Measurements from ENCODE around the gene ZNF664.

Gene ZNF664

GRCh38 chr12:123972457-123973401 is at the start of gene ZNF664, which contains the start of gene CCDC92:
ZNF664 (plus strand) TSS chr12:123973215; CDS start chr12:124012145, 38,930 bp downstream.
CCDC92 (minus strand) TSS chr12:123972831; CDS start chr12:123944305, 28,526 bp downstream.
- peak within 1 kb of the TSS; percentile 69 for H3K4me3 ChIP-seq (ENCODE audit: low read depth, low read length)

GRCh38 chr12:123923927-123924326 is 49.1 kb upstream of the ZNF664 start:
- no peak overlapping the region for H3K4me3 ChIP-seq (ENCODE audit: low read depth, low read length)

GRCh38 chr12:123924539-123924938 is 48.5 kb upstream of the ZNF664 start:
- H3K4me3 ChIP-seq (ENCODE audit: low read depth, low read length): no peak overlapping the region

GRCh38 chr12:123928274-123928865 is 44.6 kb upstream of the ZNF664 start:
- no peak overlapping the region for H3K4me3 ChIP-seq (ENCODE audit: low read depth, low read length)

- H3K4me3 ChIP-seq (ENCODE audit: low read depth, low read length): no peak overlapping the region
Measured at GRCh38 chr12:123928897-123929296, 44.1 kb upstream of the ZNF664 start.

- no peak overlapping the region for H3K4me3 ChIP-seq (ENCODE audit: low read depth, low read length)
Measured at GRCh38 chr12:123929946-123930583, 43.0 kb upstream of the ZNF664 start.

GRCh38 chr12:123931686-123932321 is 41.2 kb upstream of the ZNF664 start:
- H3K4me3 ChIP-seq (ENCODE audit: low read depth, low read length): no peak overlapping the region

GRCh38 chr12:123933214-123933613 is 39.8 kb upstream of the ZNF664 start:
- H3K4me3 ChIP-seq (ENCODE audit: low read depth, low read length): no peak overlapping the region

GRCh38 chr12:123934016-123934620 is 38.9 kb upstream of the ZNF664 start:
- no peak overlapping the region for H3K4me3 ChIP-seq (ENCODE audit: low read depth, low read length)

GRCh38 chr12:123934829-123935228 is 38.2 kb upstream of the ZNF664 start:
- H3K4me3 ChIP-seq (ENCODE audit: low read depth, low read length): no peak overlapping the region

- H3K4me3 ChIP-seq (ENCODE audit: low read depth, low read length): no peak overlapping the region
Measured at GRCh38 chr12:123935956-123936355, 37.1 kb upstream of the ZNF664 start.

GRCh38 chr12:123936471-123936870 is 36.5 kb upstream of the ZNF664 start:
- no peak overlapping the region for H3K4me3 ChIP-seq (ENCODE audit: low read depth, low read length)

GRCh38 chr12:123936956-123937706 is 35.9 kb upstream of the ZNF664 start:
- H3K4me3 ChIP-seq (ENCODE audit: low read depth, low read length): no peak overlapping the region

- no peak overlapping the region for H3K4me3 ChIP-seq (ENCODE audit: low read depth, low read length)
Measured at GRCh38 chr12:123937707-123938591, 35.1 kb upstream of the ZNF664 start.

GRCh38 chr12:123938679-123939480 is 34.1 kb upstream of the ZNF664 start:
- no peak overlapping the region for H3K4me3 ChIP-seq (ENCODE audit: low read depth, low read length)

- no peak overlapping the region for H3K4me3 ChIP-seq (ENCODE audit: low read depth, low read length)
Measured at GRCh38 chr12:123939716-123940626, 33.0 kb upstream of the ZNF664 start.

GRCh38 chr12:123940627-123940966 is 32.4 kb upstream of the ZNF664 start:
- H3K4me3 ChIP-seq (ENCODE audit: low read depth, low read length): no peak overlapping the region
